ENCODE data around the gene PADI4.

GRCh38 chr1:17359808-17360207 is 51.8 kb downstream of the PADI4 start:
- TF ChIP-seq, protein P1, sequence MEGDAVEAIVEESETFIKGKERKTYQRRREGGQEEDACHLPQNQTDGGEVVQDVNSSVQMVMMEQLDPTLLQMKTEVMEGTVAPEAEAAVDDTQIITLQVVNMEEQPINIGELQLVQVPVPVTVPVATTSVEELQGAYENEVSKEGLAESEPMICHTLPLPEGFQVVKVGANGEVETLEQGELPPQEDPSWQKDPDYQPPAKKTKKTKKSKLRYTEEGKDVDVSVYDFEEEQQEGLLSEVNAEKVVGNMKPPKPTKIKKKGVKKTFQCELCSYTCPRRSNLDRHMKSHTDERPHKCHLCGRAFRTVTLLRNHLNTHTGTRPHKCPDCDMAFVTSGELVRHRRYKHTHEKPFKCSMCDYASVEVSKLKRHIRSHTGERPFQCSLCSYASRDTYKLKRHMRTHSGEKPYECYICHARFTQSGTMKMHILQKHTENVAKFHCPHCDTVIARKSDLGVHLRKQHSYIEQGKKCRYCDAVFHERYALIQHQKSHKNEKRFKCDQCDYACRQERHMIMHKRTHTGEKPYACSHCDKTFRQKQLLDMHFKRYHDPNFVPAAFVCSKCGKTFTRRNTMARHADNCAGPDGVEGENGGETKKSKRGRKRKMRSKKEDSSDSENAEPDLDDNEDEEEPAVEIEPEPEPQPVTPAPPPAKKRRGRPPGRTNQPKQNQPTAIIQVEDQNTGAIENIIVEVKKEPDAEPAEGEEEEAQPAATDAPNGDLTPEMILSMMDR (conservative IDR thresholded peaks at IDR 0.05 in 1 of 2, IDR thresholded peaks at IDR 0.05 in 1 of 2; ENCODE audit: extremely low read depth in 1 of 2, insufficient read depth in 1 of 2, low read depth in 1 of 2, low read length in 2 of 2), result no peak
- TF ChIP-seq EZH2 (IDR thresholded peaks at IDR 0.05; ENCODE audit: borderline replicate concordance, low read length), result no peak

Data from mammary epithelial cell (primary cell).